ENCODE data around the gene TMEM229A. TPM values are rescaled to one million over a fixed set of nuclear protein-coding genes. Genes with fewer than 3 reads are reported as not detected.

The TMEM229A gene
- total and polyA plus RNA-seq, 2 donors from 2014 or later = not detected

DNA sequence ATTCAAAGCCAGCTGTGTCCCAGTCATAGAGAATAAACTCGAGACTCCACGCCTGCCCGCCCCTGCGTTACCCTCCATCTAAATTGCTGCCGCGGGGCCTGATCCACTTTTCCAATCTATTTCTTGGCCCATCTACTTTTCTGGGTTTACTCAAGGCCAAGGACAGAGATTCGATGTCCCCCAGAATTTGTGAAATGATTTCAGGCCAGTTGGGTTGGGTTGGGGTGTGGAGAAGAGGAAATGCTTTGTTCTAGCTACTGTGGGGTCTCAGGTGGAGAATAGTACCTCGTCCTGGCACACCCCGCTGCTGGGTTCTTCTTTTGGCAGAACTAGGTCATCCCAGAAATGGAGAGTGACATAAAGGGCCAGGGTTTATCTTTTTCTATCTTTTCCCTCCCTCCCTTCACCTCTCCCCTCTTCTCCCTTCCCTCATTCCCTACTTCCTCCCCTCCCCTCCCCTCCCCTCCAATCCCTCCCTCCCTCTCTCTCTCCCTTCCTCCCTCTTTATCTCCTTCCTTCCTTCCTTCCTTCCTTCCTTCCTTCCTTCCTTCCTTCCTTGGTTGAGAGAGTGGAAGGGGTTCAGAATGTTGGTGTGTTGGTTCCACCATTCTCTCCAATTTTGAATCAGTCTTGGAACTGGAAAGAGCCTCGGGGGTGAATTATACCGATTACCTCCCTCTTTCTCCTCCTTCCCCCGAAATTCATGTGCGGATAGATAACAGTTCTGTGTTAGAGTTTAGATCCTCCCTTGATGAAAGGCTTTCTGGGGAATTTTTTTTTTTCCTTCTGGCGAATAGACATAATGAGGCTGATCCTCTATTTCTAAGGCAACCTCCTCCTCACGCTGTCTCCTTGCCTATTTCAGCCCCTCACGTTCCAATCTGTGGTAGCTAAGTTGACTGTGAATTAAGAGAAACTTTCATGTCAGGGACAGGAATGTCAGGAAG, 1.2 kb upstream of the TMEM229A start:
- FAIRE-seq = no peak
- Histone ChIP-seq H3K9ac (ENCODE audit: low read length in 3 of 3) (no peak overlapping the region), H3K27ac (ENCODE audit: low read depth in 2 of 2, low read length in 2 of 2) (no peak overlapping the region), H3K4me1 (ENCODE audit: control insufficient read depth in 2 of 3, insufficient read depth in 2 of 3, low read depth in 1 of 3, low read length in 3 of 3) (peaks cover 0 to 7% (median 5%) of the 10 kb centered on the region in 3 donors), H3K4me3 (ENCODE audit: low read length in 3 of 3) (no peak overlapping the region), H3K36me3 (ENCODE audit: control insufficient read depth in 2 of 3, insufficient read depth in 3 of 3, low read length in 3 of 3) (no peaks in the 10 kb centered on the region), H3K27me3 (ENCODE audit: control insufficient read depth, insufficient read depth, low read length) (peaks cover 14% of the 10 kb centered on the region), H3K9me3 (ENCODE audit: control insufficient read depth in 2 of 3, insufficient read depth in 1 of 3, low read length in 3 of 3) (no peaks in the 10 kb centered on the region)
- TF ChIP-seq, protein P1, sequence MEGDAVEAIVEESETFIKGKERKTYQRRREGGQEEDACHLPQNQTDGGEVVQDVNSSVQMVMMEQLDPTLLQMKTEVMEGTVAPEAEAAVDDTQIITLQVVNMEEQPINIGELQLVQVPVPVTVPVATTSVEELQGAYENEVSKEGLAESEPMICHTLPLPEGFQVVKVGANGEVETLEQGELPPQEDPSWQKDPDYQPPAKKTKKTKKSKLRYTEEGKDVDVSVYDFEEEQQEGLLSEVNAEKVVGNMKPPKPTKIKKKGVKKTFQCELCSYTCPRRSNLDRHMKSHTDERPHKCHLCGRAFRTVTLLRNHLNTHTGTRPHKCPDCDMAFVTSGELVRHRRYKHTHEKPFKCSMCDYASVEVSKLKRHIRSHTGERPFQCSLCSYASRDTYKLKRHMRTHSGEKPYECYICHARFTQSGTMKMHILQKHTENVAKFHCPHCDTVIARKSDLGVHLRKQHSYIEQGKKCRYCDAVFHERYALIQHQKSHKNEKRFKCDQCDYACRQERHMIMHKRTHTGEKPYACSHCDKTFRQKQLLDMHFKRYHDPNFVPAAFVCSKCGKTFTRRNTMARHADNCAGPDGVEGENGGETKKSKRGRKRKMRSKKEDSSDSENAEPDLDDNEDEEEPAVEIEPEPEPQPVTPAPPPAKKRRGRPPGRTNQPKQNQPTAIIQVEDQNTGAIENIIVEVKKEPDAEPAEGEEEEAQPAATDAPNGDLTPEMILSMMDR (IDR thresholded peaks at IDR 0.05; ENCODE audit: borderline replicate concordance, extremely low read depth, insufficient read depth) = no peak
- DNase-seq = no peak
- intact Hi-C loops (cut with DNase I) = no loop called here

DNA sequence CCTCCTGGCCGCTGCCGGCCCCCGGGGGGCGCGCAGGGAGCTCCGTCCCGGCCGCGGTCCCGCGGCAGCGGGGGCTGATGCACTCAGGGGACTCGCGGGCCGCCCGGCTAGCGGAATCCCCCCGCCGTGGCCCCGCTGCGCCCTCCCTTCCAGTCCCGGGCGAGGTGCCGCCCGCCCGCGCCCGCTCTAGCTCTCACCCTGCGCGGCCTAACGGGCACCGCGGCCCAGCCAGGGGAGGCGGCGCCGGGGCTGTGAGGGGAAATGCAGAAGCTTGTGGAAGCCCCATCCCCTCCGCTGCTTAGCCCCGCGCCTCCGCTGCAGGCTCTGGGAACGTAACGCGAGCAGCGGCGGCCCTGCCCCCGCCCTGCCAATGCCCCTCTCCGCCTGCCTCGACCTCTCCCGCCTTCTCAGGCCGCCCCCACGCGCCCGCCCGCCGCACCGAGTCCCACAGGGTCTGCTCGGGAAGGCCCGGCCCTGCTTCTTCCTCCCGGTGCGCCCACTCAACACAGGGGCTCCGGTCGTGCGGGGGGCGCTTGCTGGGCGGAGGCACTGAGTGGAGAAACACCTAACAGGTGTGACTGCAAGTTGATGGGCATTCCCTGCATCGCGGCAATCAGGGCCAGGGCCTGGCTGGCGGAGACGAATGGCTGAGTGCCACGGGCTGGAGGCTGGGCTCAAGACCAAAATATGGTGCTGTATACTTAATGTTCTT, 384 bp upstream of the TMEM229A start:
- no peak for FAIRE-seq
- Histone ChIP-seq H3K27me3 (ENCODE audit: control insufficient read depth, insufficient read depth, low read length) (peaks cover 14% of the 10 kb centered on the region), H3K4me1 (ENCODE audit: control insufficient read depth in 2 of 3, insufficient read depth in 2 of 3, low read depth in 1 of 3, low read length in 3 of 3) (peaks cover 0 to 7% (median 5%) of the 10 kb centered on the region in 3 donors), H3K9me3 (ENCODE audit: control insufficient read depth in 2 of 3, insufficient read depth in 1 of 3, low read length in 3 of 3) (no peaks in the 10 kb centered on the region), H3K9ac (ENCODE audit: low read length in 3 of 3) (no peak overlapping the region), H3K36me3 (ENCODE audit: control insufficient read depth in 2 of 3, insufficient read depth in 3 of 3, low read length in 3 of 3) (no peaks in the 10 kb centered on the region), H3K4me3 (ENCODE audit: low read length in 3 of 3) (no peak overlapping the region), H3K27ac (ENCODE audit: low read depth in 2 of 2, low read length in 2 of 2) (no peak overlapping the region)
- intact Hi-C loops (cut with DNase I) = no loop called here
- TF ChIP-seq, protein P1 (IDR thresholded peaks at IDR 0.05; ENCODE audit: borderline replicate concordance, extremely low read depth, insufficient read depth) = no peak
- DNase-seq = peak; percentile 44 to 74 (median 60)

DNA sequence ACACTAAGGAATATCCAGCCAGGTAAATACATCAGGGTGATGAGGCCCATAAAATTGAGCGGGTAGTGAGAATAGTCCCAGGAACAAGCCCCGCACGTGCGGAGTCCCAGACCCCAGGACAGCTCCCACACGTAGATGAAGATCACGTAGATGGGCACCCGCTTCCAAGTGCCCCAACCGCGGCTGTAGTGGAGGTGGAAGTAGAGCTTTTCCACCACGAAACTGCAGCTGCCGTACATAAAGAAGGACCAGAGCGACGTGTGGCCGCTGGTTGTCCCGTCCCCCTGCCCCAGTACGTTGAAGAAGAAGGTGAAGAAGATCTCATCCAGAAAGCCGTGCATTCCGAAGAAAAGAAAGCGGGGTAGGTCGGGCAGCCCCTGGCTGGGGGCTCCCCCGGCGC, 948 bp downstream of the TMEM229A start:
- peak in 4 of 5 donors; percentile 18 to 37 (median 26) for DNase-seq
- TF ChIP-seq, protein P1 (IDR thresholded peaks at IDR 0.05; ENCODE audit: borderline replicate concordance, extremely low read depth, insufficient read depth) = no peak

More for the DNA sequence above, 948 bp downstream of the TMEM229A start:
- intact Hi-C loops (cut with DNase I) = no loop called here
- no peak for FAIRE-seq
- Histone ChIP-seq H3K4me3 (ENCODE audit: low read length in 3 of 3) (peak overlapping the region; percentile 3 to 55 (median 12)), H3K36me3 (ENCODE audit: control insufficient read depth in 2 of 3, insufficient read depth in 3 of 3, low read length in 3 of 3) (no peaks in the 10 kb centered on the region), H3K9me3 (ENCODE audit: control insufficient read depth in 2 of 3, insufficient read depth in 1 of 3, low read length in 3 of 3) (no peaks in the 10 kb centered on the region), H3K9ac (ENCODE audit: low read length in 3 of 3) (no peak overlapping the region), H3K27me3 (ENCODE audit: control insufficient read depth, insufficient read depth, low read length) (peaks cover 14% of the 10 kb centered on the region), H3K4me1 (ENCODE audit: control insufficient read depth in 2 of 3, insufficient read depth in 2 of 3, low read depth in 1 of 3, low read length in 3 of 3) (peaks cover 0 to 7% (median 5%) of the 10 kb centered on the region in 3 donors), H3K27ac (ENCODE audit: low read depth in 2 of 2, low read length in 2 of 2) (no peak overlapping the region)
